Brain microvascular endothelial cell (primary cell): ENCODE measurements around the gene RNGTT.
"Not testable (repeated sequence)": the region's sequence is repeated elsewhere in the genome, so short reads cannot be mapped to it uniquely, and the experiment has no call there.

Experiments used
- DNase-seq: peaks from one replicate; pipeline ENCODE4 v3.0.0-alpha.2; 2020
- H3K27ac ChIP-seq: fragments of 250-450 bp; sonication (Bioruptor Pico); 2 replicates; pipeline ENCODE4 v1.5.1; 2020; ENCODE audit warnings: mild to moderate bottlenecking, moderate library complexity
- H3K27me3 ChIP-seq: fragments of 250-450 bp; sonication (Bioruptor Pico); replicated peaks from 2 replicates; pipeline ENCODE4 v1.5.1; 2020; ENCODE audit warnings: mild to moderate bottlenecking
- H3K36me3 ChIP-seq: fragments of 250-450 bp; sonication (Bioruptor Pico); replicated peaks from 2 replicates; pipeline ENCODE4 v1.5.1; 2020; ENCODE audit warnings: mild to moderate bottlenecking
- H3K4me3 ChIP-seq: 2 replicates; pipeline ENCODE4 v1.5.1; 2011; ENCODE audit warnings: low read depth, mild to moderate bottlenecking, control low read depth, low read length, moderate library complexity
- in situ Hi-C: cut with HindIII; loops from 2 replicates; pipeline ENCODE4 v1.10.0; 2017; ENCODE audit warnings: low sequenced_read_pairs, low pct_ligation_motif_present
- TF ChIP-seq, protein P1 (sequence below): IDR thresholded peaks from 2 replicates; pipeline ENCODE4 v1.5.1; 2011; ENCODE audit warnings: low read depth, mild to moderate bottlenecking, moderate library complexity, low read length, control low read depth, inconsistent platforms; ENCODE audit errors: missing control alignments

The RNGTT gene

DNA sequence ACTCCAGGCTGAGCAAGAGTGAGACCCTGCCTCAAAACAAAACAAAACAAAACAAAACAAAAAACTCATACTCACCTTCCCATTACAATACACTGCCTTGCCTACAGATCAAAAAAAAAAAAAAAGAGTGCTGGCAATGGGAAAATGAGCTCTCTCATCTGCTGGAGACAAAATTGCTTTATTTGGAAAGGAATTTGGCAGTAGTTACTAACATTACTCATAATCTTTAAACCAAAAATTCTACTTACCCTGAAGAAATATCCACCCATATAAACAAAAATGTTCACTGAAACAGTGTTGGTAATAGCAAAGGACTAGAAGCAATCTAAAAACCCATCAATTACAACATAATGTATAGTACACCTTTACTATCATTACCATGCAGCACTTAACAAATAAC is 120.4 kb downstream of the RNGTT start:
- H3K36me3 ChIP-seq: no peaks in the 10 kb centered on the region

DNA sequence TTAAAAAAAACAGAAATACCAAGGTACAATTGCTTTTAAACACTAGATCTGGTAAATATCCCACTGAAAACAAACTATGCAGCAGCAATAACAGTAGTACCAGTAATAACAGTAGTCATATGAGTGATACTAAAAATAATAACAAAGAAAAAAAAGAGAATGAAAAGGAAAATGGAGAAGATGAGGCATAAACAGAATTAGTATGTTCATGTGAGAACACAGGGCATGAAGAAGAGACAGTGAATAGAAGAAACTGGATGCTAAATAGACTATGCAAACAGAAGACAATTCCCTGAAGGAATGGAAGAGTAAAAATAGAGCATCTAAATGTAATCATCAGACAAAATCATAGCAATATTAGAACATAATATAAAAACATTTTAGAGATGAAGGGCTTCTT is 121.1 kb downstream of the RNGTT start:
- in situ Hi-C loops: no loop called here

More for the DNA sequence above, 120.4 kb downstream of the RNGTT start:
- TF ChIP-seq, protein P1, sequence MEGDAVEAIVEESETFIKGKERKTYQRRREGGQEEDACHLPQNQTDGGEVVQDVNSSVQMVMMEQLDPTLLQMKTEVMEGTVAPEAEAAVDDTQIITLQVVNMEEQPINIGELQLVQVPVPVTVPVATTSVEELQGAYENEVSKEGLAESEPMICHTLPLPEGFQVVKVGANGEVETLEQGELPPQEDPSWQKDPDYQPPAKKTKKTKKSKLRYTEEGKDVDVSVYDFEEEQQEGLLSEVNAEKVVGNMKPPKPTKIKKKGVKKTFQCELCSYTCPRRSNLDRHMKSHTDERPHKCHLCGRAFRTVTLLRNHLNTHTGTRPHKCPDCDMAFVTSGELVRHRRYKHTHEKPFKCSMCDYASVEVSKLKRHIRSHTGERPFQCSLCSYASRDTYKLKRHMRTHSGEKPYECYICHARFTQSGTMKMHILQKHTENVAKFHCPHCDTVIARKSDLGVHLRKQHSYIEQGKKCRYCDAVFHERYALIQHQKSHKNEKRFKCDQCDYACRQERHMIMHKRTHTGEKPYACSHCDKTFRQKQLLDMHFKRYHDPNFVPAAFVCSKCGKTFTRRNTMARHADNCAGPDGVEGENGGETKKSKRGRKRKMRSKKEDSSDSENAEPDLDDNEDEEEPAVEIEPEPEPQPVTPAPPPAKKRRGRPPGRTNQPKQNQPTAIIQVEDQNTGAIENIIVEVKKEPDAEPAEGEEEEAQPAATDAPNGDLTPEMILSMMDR: no peak
- DNase-seq: no peak
- no peaks in the 10 kb centered on the region for H3K27me3 ChIP-seq
- no peak overlapping the region for H3K4me3 ChIP-seq
- in situ Hi-C loops: no loop called here
- no peak overlapping the region for H3K27ac ChIP-seq

DNA sequence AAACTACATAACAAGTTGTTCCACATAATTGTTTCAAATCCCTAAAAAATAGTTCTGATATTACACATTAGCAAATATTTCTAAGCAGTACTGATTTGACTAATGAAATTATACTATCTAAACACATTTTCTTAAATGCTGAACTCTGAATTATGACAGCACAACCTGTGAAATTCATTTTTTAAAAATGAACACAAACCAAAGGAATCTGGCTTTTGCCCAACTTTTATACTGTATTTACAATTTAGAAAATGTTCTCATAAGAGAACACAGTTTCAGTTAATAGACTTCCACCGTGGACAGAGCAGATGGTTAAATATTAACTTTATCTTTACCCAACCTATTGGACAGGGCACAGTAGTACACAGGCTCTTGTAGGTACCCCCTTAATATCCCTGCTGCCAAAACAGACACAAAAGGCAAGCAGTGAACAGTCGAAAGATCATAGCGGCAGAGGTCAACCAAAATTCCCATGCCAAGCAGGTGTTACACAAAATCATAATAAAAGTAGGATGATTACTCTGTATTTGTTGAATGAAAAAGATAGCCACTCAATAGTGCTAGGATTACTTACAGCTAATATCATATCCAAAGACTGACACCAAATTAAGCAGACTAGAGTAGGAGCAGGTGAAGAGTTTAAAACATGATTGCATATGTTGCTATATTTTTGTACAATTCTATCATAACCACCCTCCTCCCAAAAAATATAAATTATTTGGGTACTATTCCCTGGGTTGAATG is 122.5 kb downstream of the RNGTT start:
- TF ChIP-seq, protein P1: no peak

More for the DNA sequence above, 121.1 kb downstream of the RNGTT start:
- Histone ChIP-seq H3K27me3 (no peaks in the 10 kb centered on the region), H3K36me3 (no peaks in the 10 kb centered on the region), H3K27ac (no peak overlapping the region), H3K4me3 (no peak overlapping the region)
- no peak for DNase-seq
- TF ChIP-seq, protein P1: no peak

DNA sequence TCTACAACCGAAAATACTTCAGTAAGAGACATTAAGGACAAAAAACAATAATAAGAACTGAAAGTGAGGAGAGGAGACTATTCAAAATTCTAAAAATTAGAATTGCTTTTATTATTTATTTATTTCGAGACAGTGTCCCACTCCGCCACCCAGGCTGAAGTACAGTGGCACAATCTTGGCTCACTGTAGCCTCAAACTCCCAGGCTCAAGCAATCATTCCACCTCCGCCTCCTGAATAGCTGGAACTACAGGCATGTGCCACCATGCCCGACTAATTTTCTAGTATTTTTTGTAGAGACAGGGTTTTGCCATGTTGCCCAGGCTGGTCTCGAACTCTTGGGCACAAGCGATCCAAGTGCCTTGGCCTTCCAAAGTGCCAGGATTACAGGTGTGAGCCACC is 123.1 kb downstream of the RNGTT start:
- no peak overlapping the region for H3K27ac ChIP-seq
- no peaks in the 10 kb centered on the region for H3K36me3 ChIP-seq
- in situ Hi-C loops: no loop called here
- TF ChIP-seq, protein P1: no peak
- no peak for DNase-seq
- no peak overlapping the region for H3K4me3 ChIP-seq
- H3K27me3 ChIP-seq: no peaks in the 10 kb centered on the region

More for the DNA sequence above, 122.5 kb downstream of the RNGTT start:
- Histone ChIP-seq H3K27me3 (no peaks in the 10 kb centered on the region), H3K36me3 (no peaks in the 10 kb centered on the region), H3K27ac (no peak overlapping the region), H3K4me3 (no peak overlapping the region)
- in situ Hi-C loops: no loop called here
- no peak for DNase-seq

DNA sequence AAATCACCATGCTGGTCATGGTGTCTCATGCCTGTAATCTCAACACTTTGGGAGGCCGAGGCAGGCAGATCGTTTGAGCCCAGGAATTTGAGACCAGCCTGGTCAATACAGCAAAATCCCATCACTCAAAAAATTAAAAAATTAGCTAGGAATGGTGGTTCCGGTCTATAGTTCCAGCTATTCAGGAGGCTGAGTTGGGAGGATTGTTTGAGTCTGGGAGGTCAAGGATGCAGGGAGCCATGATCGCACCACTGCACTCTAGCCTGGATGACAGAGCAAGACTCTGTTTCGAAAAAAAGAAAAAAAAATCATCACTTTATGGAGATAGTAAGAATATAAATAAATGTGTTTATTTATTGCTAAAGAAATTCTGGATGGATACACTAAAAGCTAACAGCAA is 124.1 kb downstream of the RNGTT start:
- Histone ChIP-seq H3K36me3 (no peaks in the 10 kb centered on the region), H3K27me3 (no peaks in the 10 kb centered on the region), H3K4me3 (no peak overlapping the region), H3K27ac (no peak overlapping the region)
- in situ Hi-C loops: no loop called here
- DNase-seq: no peak
- TF ChIP-seq, protein P1: no peak

DNA sequence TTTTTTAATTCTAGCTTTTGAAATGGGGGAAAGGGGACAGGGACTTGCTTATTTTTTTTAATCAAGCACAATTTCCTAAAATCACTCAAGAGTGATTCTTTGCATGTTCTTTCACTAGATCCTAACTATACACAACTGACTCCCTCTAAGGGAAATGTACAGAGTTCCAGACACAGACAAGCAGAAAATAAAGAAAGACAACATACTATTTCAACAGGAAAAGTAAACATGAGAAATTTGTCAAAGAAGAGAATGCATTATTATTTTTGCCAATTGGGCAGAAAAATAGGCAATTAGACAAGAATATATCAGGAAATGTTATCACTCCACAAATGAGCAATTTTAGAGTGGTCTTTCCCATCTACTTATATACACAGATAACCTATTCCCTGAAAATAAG is 128.2 kb downstream of the RNGTT start:
- Histone ChIP-seq H3K27ac (no peak overlapping the region), H3K27me3 (no peaks in the 10 kb centered on the region), H3K4me3 (no peak overlapping the region), H3K36me3 (no peaks in the 10 kb centered on the region)
- TF ChIP-seq, protein P1: no peak
- in situ Hi-C loops: no loop called here
- DNase-seq: no peak

DNA sequence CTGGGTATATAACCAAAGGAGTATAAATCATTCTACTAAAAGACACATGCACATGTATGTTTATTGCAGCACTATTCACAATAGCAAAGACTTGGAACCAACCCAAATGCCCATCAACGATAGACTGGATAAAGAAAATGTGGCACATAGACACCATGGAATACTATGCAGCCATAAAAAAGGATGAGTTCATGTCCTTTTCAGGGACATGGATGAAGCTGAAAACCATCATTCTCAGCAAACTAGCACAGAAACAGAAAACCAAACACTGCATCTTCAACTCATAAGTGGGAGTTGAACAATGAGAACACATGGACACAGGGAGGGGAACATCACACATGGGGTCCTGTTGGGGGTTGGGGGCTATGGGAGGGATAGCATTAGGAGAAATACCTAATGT is 130.3 kb downstream of the RNGTT start:
- H3K4me3 ChIP-seq, H3K27ac ChIP-seq, H3K27me3 ChIP-seq, in situ Hi-C loops, DNase-seq, H3K36me3 ChIP-seq: not testable (repeated sequence)

DNA sequence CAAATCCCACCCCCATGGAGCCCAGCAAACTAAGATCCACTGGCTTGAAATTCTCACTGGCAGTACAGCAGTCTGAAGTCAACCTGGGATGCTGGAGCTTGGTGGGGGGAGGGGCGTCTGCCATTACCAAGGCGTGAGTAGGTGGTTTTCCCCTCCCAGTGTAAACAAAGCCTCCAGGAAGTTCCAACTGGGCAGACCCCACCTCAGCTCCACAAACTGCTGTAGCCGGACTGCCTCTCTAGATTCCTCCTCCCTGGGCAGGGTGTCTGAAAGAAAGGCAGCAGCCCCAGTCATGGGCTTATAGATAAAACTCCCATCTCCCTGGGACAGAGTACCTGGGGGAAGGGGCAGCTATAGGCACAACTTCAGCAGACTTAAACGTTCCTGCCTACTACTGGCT is 135.8 kb downstream of the RNGTT start:
- H3K27me3 ChIP-seq, H3K36me3 ChIP-seq, H3K27ac ChIP-seq, DNase-seq, H3K4me3 ChIP-seq, in situ Hi-C loops: not testable (repeated sequence)
